Loucy (cell line): ENCODE data around the gene SMYD4.

Experiments used
- H2AFZ ChIP-seq: fragments of 200-600 bp; sonication (generic); 2 replicates; pipeline ENCODE4 v1.6.0; 2016; ENCODE audit warnings: antibody characterized with exemption, mild to moderate bottlenecking, low read length, moderate library complexity
- H3F3A ChIP-seq: fragments of 200-600 bp; 2 replicates; pipeline ENCODE4 v1.6.0; 2016; ENCODE audit warnings: antibody characterized with exemption, low read depth, mild to moderate bottlenecking
- H3K27me3 ChIP-seq: fragments of 200-600 bp; sonication (generic); 2 replicates; pipeline ENCODE4 v1.6.1; 2014; ENCODE audit warnings: low read length, mild to moderate bottlenecking; ENCODE audit not compliant: insufficient read depth, poor library complexity, severe bottlenecking
- H3K36me3 ChIP-seq: fragments of 200-600 bp; sonication (generic); 2 replicates; pipeline ENCODE4 v1.6.1; 2016; ENCODE audit warnings: low read length; ENCODE audit not compliant: insufficient read depth
- H3K4me1 ChIP-seq: fragments of 200-600 bp; sonication (generic); 2 replicates; pipeline ENCODE4 v1.5.1; 2014; ENCODE audit warnings: low read length, mild to moderate bottlenecking; ENCODE audit not compliant: insufficient read depth, poor library complexity, severe bottlenecking
- H3K4me2 ChIP-seq: fragments of 200-600 bp; sonication (generic); 2 replicates; pipeline ENCODE4 v1.6.0; 2014; ENCODE audit warnings: antibody characterized with exemption, low read length, low read depth, mild to moderate bottlenecking; ENCODE audit not compliant: poor library complexity, severe bottlenecking
- H3K4me3 ChIP-seq: fragments of 200-600 bp; sonication (generic); 2 replicates; pipeline ENCODE4 v1.5.1; 2014; ENCODE audit warnings: low read length, mild to moderate bottlenecking, mixed read lengths; ENCODE audit not compliant: poor library complexity, severe bottlenecking
- H3K79me2 ChIP-seq: fragments of 200-600 bp; sonication (generic); 2 replicates; pipeline ENCODE4 v1.6.1; 2014; ENCODE audit warnings: low read length; ENCODE audit not compliant: insufficient read depth
- H3K9ac ChIP-seq: fragments of 200-600 bp; sonication (generic); 2 replicates; pipeline ENCODE4 v1.6.0; 2014; ENCODE audit warnings: mild to moderate bottlenecking, low read depth, low read length, moderate library complexity; ENCODE audit not compliant: poor library complexity, severe bottlenecking
- H3K9me2 ChIP-seq: fragments of 200-600 bp; sonication (generic); replicated peaks from 2 replicates; pipeline ENCODE4 v1.6.1; 2016; ENCODE audit warnings: low read depth, low read length, mixed read lengths
- H3K9me3 ChIP-seq: fragments of 200-600 bp; sonication (generic); 2 replicates; pipeline ENCODE4 v1.6.1; 2014; ENCODE audit warnings: mild to moderate bottlenecking, antibody characterized with exemption, low read length, low read depth; ENCODE audit not compliant: insufficient read depth
- H4K20me1 ChIP-seq: fragments of 200-600 bp; sonication (generic); 2 replicates; pipeline ENCODE4 v1.6.0; 2014; ENCODE audit warnings: antibody characterized with exemption, low read length, mild to moderate bottlenecking; ENCODE audit not compliant: insufficient read depth, poor library complexity, severe bottlenecking
- EZH2phosphoT487 ChIP-seq: fragments of 200-600 bp; IDR thresholded peaks from 2 replicates; pipeline ENCODE4 v1.6.1; 2018; ENCODE audit warnings: antibody characterized with exemption, mild to moderate bottlenecking, moderate library complexity, borderline replicate concordance
- TF ChIP-seq, protein P1 (sequence below): fragments of 200-600 bp; sonication (generic); conservative IDR thresholded peaks from 2 replicates; pipeline ENCODE4 v1.5.1; 2014; ENCODE audit warnings: mild to moderate bottlenecking, antibody characterized with exemption, low read length

The SMYD4 gene

GRCh38 chr17:1834380-1835149 is 4.9 kb upstream of the SMYD4 start:
- Histone ChIP-seq H3K79me2 (peaks cover 84% of the 10 kb centered on the region), H3F3A (no peaks in the 10 kb centered on the region), H3K9me3 (no peaks in the 10 kb centered on the region), H3K27me3 (no peaks in the 10 kb centered on the region), H3K36me3 (no peaks in the 10 kb centered on the region), H4K20me1 (peaks cover 29% of the 10 kb centered on the region), H3K9me2 (no peaks in the 10 kb centered on the region), H3K9ac (no peak overlapping the region), H3K4me1 (peaks cover 21% of the 10 kb centered on the region), H2AFZ (no peak overlapping the region), H3K4me3 (peak overlapping the region; percentile 36), H3K4me2 (peak overlapping the region; percentile 60)
- no peak for TF ChIP-seq EZH2phosphoT487
- TF ChIP-seq, protein P1, sequence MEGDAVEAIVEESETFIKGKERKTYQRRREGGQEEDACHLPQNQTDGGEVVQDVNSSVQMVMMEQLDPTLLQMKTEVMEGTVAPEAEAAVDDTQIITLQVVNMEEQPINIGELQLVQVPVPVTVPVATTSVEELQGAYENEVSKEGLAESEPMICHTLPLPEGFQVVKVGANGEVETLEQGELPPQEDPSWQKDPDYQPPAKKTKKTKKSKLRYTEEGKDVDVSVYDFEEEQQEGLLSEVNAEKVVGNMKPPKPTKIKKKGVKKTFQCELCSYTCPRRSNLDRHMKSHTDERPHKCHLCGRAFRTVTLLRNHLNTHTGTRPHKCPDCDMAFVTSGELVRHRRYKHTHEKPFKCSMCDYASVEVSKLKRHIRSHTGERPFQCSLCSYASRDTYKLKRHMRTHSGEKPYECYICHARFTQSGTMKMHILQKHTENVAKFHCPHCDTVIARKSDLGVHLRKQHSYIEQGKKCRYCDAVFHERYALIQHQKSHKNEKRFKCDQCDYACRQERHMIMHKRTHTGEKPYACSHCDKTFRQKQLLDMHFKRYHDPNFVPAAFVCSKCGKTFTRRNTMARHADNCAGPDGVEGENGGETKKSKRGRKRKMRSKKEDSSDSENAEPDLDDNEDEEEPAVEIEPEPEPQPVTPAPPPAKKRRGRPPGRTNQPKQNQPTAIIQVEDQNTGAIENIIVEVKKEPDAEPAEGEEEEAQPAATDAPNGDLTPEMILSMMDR = no peak

DNA sequence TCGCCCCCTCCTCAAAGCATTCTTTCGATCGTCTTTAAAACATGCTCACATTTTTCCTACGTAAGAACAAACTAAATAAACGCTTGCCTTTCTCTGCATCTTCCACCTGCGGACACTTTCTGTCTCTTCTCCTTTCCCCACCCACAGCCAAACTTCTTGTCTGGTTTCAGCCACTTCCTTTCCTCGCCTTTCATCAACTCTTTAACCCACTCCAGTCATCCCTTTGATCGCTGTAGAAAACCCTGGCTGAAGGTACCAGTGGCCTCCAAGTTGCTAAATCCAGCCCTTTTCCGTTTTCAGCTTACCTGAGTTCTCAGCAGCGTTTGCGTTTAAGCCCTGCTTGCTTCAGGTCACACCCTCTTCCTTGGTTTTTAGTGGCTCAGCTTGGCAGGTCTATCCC is 586 bp upstream of the SMYD4 start:
- no peaks in the 10 kb centered on the region for H3K27me3 ChIP-seq
- H3K9me3 ChIP-seq = no peaks in the 10 kb centered on the region
- H3K9me2 ChIP-seq = no peaks in the 10 kb centered on the region
- TF ChIP-seq, protein P1 = no peak
- TF ChIP-seq EZH2phosphoT487 = no peak
- peak overlapping the region; percentile 95 for H2AFZ ChIP-seq
- peaks cover 81% of the 10 kb centered on the region for H3K79me2 ChIP-seq
- H3K4me1 ChIP-seq = peaks cover 41% of the 10 kb centered on the region
- H3K4me3 ChIP-seq = peak overlapping the region; percentile 76
- H3K36me3 ChIP-seq = no peaks in the 10 kb centered on the region
- H3F3A ChIP-seq = no peaks in the 10 kb centered on the region
- H4K20me1 ChIP-seq = peaks cover 31% of the 10 kb centered on the region
- H3K9ac ChIP-seq = peak overlapping the region; percentile 89
- H3K4me2 ChIP-seq = peak overlapping the region; percentile 73

DNA sequence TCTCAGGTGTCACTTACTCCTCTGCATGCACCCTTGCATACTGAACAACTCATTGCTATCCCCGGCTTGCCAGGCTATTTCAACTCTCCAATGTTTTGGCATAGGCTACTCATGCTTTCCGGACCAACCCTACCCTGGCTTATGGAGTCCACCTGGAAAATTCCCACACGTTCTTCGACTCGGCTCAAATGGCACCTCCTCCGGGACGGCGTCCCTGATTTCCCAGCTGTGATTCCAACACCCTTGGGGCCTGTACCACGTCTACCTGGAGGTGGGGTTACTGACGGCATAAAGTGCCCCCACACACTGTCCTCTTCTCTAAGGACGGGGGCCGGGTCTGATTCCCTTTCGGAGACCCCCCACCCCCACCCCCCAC is 498 bp downstream of the SMYD4 start:
- H3K4me1 ChIP-seq = peaks cover 38% of the 10 kb centered on the region
- no peaks in the 10 kb centered on the region for H3K27me3 ChIP-seq
- no peaks in the 10 kb centered on the region for H3K36me3 ChIP-seq
- H3K9ac ChIP-seq = peak overlapping the region; percentile 89
- peak overlapping the region; percentile 81 for H3K4me2 ChIP-seq
- H3K9me2 ChIP-seq = no peaks in the 10 kb centered on the region
- H4K20me1 ChIP-seq = peaks cover 28% of the 10 kb centered on the region
- TF ChIP-seq, protein P1 = no peak
- no peak for TF ChIP-seq EZH2phosphoT487
- peak overlapping the region; percentile 76 for H3K4me3 ChIP-seq
- peak overlapping the region; percentile 95 for H2AFZ ChIP-seq
- no peaks in the 10 kb centered on the region for H3K9me3 ChIP-seq
- H3F3A ChIP-seq = no peaks in the 10 kb centered on the region
- peaks cover 75% of the 10 kb centered on the region for H3K79me2 ChIP-seq
